M059J (cell line): Measurements from ENCODE around the gene SMARCA2. TPM values are rescaled to one million over a fixed set of nuclear protein-coding genes. Genes with fewer than 3 reads are reported as not detected.

ENCODE experiments used
- DNase-seq: peaks from one replicate; pipeline ENCODE4 v3.0.0-alpha.2; 2012; ENCODE audit warnings: low read depth
- total RNA-seq: library from RNA; depleted of rRNA; stranded (reverse); fragments of >200 nt; shearing (Covaris generic); gene quantifications from 2 replicates; pipeline ENCODE4 v1.2.3, GENCODE V29; 2014

Gene SMARCA2
- total RNA-seq, 1 experiment from 2014 or later = 75.0 TPM

- peak; percentile 62 for DNase-seq
These were observed 72.6 kb downstream of the SMARCA2 start for GRCh38 chr9:2087500-2088313.

- peak; percentile 70 for DNase-seq
These were observed 78.9 kb downstream of the SMARCA2 start for GRCh38 chr9:2093920-2094597.

DNA sequence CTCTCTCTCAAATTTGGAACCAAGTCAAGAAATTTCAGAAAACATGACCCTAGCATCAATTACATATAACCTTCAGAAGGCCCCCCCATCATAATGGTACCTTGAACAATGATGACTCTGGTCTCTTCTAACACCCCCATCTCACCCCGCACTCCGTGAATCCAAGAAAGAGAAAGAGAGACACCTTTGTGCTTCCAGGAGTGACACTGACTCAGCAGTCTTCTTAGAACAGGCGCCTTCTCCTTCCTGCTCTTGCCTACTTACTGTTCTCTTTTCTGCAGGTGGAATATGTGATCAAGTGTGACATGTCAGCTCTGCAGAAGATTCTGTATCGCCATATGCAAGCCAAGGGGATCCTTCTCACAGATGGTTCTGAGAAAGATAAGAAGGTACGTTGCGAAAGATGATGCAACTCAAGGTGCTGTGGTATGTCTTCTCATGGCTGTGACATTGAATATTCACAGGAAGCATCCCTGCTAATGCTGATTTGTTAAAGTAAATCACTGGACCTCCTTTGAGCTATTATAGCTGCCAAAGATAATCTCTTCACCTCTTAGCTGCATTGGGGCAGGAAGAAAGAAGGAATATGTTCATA, 81.3 kb downstream of the SMARCA2 start:
- DNase-seq = no peak

- no peak for DNase-seq
These were observed 91.5 kb downstream of the SMARCA2 start for GRCh38 chr9:2106666-2107065.

DNA sequence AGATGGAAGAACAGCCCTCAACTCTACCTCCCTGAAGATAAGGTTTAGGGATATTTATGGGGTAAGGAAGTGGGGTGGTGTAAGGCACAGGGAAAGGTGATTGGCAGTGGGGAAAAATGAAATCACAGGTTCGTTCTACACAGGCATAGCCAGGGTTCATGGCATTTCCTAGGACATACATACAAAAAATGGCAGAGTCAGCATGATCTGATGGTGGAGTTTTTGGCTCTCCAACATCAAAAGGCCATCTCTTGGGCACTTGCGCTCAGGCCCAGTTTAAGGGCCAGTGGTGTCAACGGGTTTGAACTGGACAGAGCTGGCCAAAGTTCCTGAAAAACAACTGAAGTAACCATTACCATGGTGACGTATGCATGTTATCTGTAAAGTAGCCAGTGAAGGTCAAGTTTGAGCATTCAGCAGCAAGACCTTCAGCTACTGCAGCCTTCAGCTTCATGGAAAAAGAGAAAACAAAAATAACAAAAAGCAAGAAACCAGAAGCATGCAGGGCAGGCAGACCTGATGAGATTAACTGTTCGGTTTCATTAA, 92.8 kb downstream of the SMARCA2 start:
- no peak for DNase-seq

GRCh38 chr9:2109069-2109650, 94.0 kb downstream of the SMARCA2 start:
- peak; percentile 10 for DNase-seq

- no peak for DNase-seq
These were observed 94.9 kb downstream of the SMARCA2 start for GRCh38 chr9:2110036-2110435.

GRCh38 chr9:2116073-2116472, 100.9 kb downstream of the SMARCA2 start:
- DNase-seq = peak; percentile 17

DNA sequence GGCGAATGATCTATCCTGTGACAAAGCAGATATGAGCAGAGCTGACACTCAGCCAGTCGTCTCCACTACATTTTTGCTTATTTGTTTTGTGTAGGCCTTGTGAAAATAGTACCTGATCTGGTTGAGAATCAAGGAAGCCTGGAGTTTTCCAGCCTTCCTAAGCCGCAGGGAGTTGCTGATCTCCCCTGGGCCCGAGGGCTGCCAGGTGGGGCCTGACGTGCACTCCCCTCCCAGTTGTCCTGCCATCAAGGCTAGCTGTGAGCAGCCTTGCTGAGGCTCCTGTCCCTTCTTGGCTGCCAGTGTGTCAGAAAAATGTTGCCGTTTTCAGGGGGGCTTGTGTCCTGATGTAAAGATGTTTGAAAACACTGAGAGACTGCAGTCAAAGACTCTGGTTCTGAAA, 102.4 kb downstream of the SMARCA2 start:
- DNase-seq = no peak

GRCh38 chr9:2119566-2119965, 104.4 kb downstream of the SMARCA2 start:
- no peak for DNase-seq

DNA sequence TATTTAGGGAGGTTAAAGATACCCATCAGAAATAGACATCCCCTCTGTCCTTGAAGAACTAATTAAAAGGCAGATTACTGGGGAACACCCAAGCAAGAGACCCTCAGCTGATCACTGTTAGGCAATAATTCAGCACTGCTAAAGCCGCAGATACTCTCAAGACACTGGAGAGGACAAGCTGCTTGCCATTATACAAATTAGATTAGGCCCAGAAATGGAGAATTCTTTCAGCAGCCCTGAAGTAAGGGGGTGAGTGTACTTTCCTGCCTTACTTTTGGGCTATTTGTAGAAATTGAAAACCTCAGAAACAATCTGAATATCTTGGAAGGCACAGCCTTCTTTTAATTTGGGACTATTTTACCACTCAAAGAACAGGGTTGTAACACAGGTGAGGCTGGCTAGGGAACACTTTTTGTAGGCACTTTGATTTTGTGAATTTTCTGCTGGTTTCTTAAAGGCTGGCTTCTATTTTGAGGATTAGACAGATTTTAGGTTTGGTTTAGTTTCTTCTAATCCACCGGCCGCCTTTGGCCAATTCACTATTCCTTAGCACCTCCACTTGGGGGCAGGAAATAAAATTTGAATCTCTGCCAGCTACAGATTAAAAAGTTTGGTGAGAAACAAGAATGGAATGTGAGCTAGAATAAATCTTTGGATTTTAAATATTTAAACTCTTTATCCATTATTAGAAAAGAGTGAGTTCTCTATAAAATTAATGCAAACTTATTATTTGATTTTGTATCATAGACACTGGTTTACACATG, 106.0 kb downstream of the SMARCA2 start:
- DNase-seq = peak; percentile 36

- DNase-seq = no peak
These were observed 107.2 kb downstream of the SMARCA2 start for GRCh38 chr9:2122299-2122698.

DNA sequence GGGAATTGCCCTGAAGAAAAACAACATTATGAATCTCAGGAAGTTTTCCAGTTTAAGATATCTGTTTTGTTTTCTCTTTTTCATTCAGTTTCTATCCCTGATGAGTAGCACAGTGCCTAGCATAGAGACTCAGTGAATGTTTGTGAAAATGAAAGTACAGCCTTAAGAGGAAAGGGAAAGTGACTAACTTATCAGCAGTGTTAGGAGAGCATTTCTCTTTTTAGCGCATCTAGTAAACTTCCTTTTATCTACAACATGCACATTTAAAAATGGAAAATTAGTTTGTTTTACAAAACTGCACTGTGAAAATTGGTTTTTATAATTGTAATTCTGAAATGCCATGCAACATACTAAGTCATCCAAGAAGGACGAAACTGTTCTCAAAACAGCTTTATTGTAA, 110.8 kb downstream of the SMARCA2 start:
- DNase-seq = no peak

DNA sequence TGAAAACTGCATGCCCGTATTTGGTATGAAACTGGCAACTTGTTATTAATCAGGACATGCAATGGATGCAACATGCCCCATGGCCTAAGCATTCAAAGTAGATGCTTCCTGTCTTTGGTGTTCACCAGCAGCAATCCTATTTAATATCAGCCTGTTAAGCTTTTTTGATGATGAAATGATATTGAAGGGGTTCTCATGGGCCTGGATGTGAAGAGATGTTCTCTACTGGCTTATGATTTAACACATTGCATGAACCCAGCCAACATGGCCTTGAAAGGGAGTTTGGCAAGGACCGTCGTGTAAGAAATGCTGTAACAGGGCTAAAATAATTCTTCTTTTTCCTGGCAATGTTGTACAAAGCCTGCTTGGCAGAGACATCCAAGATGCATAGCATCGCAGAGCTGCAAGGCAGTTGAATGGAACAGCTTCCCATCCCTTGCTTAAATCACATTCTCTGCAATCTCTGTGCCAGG, 111.2 kb downstream of the SMARCA2 start:
- DNase-seq = no peak

DNA sequence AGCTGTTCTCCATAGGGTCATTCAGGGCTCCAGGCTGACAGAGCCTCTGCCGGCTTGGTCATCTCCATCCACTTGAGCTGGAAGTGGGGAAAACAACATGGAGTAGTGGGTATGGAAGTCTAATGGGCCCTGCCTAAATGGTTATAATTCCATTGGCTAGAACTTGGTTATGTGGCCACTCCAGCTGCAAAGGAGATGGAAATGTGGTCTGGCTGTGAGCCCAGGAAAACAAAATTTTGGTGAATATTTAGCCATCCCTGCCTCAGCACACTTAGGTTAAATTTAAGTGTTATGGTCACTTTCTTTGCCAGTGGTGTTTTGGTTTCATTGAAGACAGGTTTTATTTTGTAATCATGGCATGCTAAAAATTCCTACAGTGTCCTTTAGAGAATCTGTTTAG, 112.3 kb downstream of the SMARCA2 start:
- peak; percentile 55 for DNase-seq

- DNase-seq = no peak
These were observed 113.0 kb downstream of the SMARCA2 start for GRCh38 chr9:2128141-2128540.

DNA sequence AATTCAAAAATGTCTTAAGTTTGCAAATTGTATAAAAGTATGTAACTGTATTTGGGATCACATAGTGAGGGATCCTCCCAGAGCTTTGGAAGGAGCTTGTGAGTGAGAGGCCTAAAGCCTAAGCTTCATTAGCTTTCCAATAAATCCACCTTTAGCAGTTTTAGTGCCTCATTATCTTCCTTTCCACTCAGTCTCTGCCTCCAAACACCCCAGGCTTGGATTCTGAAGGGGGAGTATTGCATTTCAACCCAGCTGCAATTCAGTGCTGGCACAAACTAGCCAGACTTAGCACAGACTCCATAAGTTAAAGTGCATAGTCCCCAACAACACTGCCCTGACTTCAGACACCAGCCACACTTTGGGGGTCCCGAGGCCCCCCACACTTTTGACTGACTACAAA, 113.5 kb downstream of the SMARCA2 start:
- no peak for DNase-seq

GRCh38 chr9:2130941-2131340, 115.8 kb downstream of the SMARCA2 start:
- DNase-seq = no peak

- DNase-seq = peak; percentile 22
These were observed 117.4 kb downstream of the SMARCA2 start for GRCh38 chr9:2132484-2133082.

DNA sequence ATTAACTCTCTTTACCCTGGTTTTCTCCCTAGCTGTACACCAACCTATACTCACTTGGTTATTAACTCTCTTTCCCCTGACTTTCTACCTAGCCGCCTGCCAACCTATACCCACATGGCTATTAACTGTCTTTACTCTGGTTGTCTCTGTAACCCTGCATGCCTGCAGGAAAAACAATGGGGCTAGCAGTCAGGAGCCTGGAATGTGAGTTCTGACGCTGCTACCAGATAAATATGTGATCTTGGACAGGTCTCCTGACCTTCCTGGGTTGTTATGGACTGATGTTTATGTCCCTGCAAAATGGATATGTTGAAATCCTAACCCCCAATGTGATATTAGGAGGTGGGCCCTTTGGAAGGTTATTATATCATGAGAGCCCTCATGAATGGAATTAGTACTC, 119.2 kb downstream of the SMARCA2 start:
- peak; percentile 4 for DNase-seq

DNA sequence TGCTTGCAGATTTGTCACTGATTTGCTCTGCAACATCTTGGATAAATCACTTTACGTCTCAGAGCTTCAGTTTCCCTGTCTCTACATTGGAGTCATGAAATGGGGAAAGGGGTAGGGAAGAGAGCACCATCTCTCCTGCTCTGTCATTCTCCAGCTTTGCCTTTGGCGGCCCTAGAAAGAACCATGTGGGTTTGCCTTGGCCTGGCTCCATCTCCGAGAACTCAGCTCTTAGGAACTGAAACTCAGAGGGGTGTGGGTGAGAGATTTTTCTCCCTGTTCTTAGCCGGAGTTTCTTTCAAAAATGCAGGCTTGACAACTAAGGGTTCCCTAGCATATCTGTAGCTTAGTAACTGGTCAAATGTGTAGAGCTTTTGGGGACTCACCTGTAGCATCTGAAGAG, 123.5 kb downstream of the SMARCA2 start:
- DNase-seq = no peak
